SK-N-SH (cell line): ENCODE measurements around the gene CDAN1. TPM values are rescaled to one million over a fixed set of nuclear protein-coding genes. Genes with fewer than 3 reads are reported as not detected.
A peak's percentile ranks its signal among the peaks of the same experiment; 100 is the strongest.

Source experiments
- CTCF ChIA-PET: fragments of 300-600, 350-600 bp; formaldehyde crosslinking; extraction: SDS; loops from one replicate; lab custom pipeline; 2021; lab: Yijun Ruan, JAX
- POLR2A ChIA-PET: fragments of 350-600 bp; sonication (Branson Sonifier 250); formaldehyde crosslinking; extraction: SDS; loops from one replicate; lab custom pipeline; 2020; ENCODE audit warnings: antibody characterized with exemption, inconsistent platforms; lab: Yijun Ruan, JAX
- DNase-seq: peaks from one replicate; pipeline ENCODE4 v3.0.0; 2012
- H2AFZ ChIP-seq: fragments of 200-600 bp; sonication (generic); 2 replicates; pipeline ENCODE4 v1.8.1; 2016; ENCODE audit warnings: antibody characterized with exemption, mild to moderate bottlenecking, low read depth
- H3F3A ChIP-seq: fragments of 200-600 bp; sonication (generic); replicated peaks from 2 replicates; pipeline ENCODE3; 2016; ENCODE audit warnings: antibody characterized with exemption, mild to moderate bottlenecking; ENCODE audit not compliant: insufficient read depth
- H3K27ac ChIP-seq, 2 experiments: fragments of 200-500 bp in 1 of 2; fragments of 200-600 bp in 1 of 2; sonication (Bioruptor generic) in 1 of 2; sonication (generic), shearing (Covaris generic) in 1 of 2; 2 replicates each; pipeline versions ENCODE4 v1.5.1 to v1.6.1; 2014 to 2016; ENCODE audit warnings: low read depth in 2 of 2, inconsistent platforms in 1 of 2, low read length in 1 of 2, mild to moderate bottlenecking in 1 of 2, mixed read lengths in 1 of 2
- H3K27me3 ChIP-seq: fragments of 200-600 bp; sonication (generic), shearing (Covaris generic); 2 replicates; pipeline ENCODE4 v1.6.1; 2016; ENCODE audit warnings: mixed run types; ENCODE audit not compliant: insufficient read depth
- H3K36me3 ChIP-seq, 2 experiments: fragments of 200-500 bp in 1 of 2; fragments of 200-600 bp in 1 of 2; sonication (Bioruptor generic) in 1 of 2; sonication (generic) in 1 of 2; replicated peaks in 1 of 2; 2 replicates each; pipeline versions ENCODE3 to v1.5.1; 2014 to 2016; ENCODE audit warnings: low read length in 1 of 2, mild to moderate bottlenecking in 1 of 2; ENCODE audit not compliant: insufficient read depth in 2 of 2, control insufficient read depth in 1 of 2
- H3K4me1 ChIP-seq, 2 experiments: fragments of 200-500 bp in 1 of 2; fragments of 200-600 bp in 1 of 2; sonication (Bioruptor generic) in 1 of 2; sonication (generic), shearing (Covaris generic) in 1 of 2; 2 replicates each; pipeline versions ENCODE4 v1.5.1 to v1.6.1; 2014 to 2016; ENCODE audit warnings: low read depth in 1 of 2, low read length in 1 of 2, mixed run types in 1 of 2; ENCODE audit not compliant: insufficient read depth in 2 of 2, control insufficient read depth in 1 of 2
- H3K4me2 ChIP-seq: fragments of 200-600 bp; sonication (generic), shearing (Covaris generic); 2 replicates; pipeline ENCODE4 v1.6.1; 2017; ENCODE audit warnings: mixed run types
- H3K4me3 ChIP-seq, 2 experiments: fragments of 200-500 bp in 1 of 2; fragments of 200-600 bp in 1 of 2; sonication (Bioruptor generic) in 1 of 2; sonication (generic), shearing (Covaris generic) in 1 of 2; 2 replicates each; pipeline versions ENCODE4 v1.5.1 to v1.8.1; 2014 to 2016; ENCODE audit warnings: low read depth in 2 of 2, inconsistent platforms in 1 of 2, low read length in 1 of 2, mild to moderate bottlenecking in 1 of 2, mixed read lengths in 1 of 2, moderate library complexity in 1 of 2
- H3K79me2 ChIP-seq: fragments of 200-600 bp; sonication (generic); 2 replicates; pipeline ENCODE4 v1.8.1; 2017; ENCODE audit warnings: mild to moderate bottlenecking; ENCODE audit not compliant: insufficient read depth
- H3K9ac ChIP-seq: fragments of 200-600 bp; sonication (generic); 2 replicates; pipeline ENCODE4 v1.6.1; 2017; ENCODE audit warnings: mixed run types
- H3K9me2 ChIP-seq: fragments of 200-600 bp; sonication (generic); 2 replicates; pipeline ENCODE4 v1.6.1; 2017; ENCODE audit warnings: mixed run types
- H3K9me3 ChIP-seq: fragments of 200-600 bp; sonication (generic); 2 replicates; pipeline ENCODE4 v1.6.1; 2017; ENCODE audit warnings: mixed run types, mild to moderate bottlenecking, moderate library complexity
- H4K20me1 ChIP-seq: fragments of 200-600 bp; sonication (generic); 2 replicates; pipeline ENCODE4 v1.6.1; 2017; ENCODE audit warnings: mild to moderate bottlenecking, mixed run types; ENCODE audit not compliant: insufficient read depth
- CTCF ChIP-seq: fragments of 200-600 bp; sonication (generic); IDR thresholded peaks from 2 replicates; pipeline ENCODE4 v1.6.1; 2017; ENCODE audit warnings: antibody characterized with exemption, mild to moderate bottlenecking, moderate library complexity
- EZH2phosphoT487 ChIP-seq: fragments of 200-600 bp; sonication (generic); IDR thresholded peaks from 2 replicates; pipeline ENCODE4 v1.6.1; 2017; ENCODE audit warnings: low read depth, mixed run types, mild to moderate bottlenecking, antibody characterized with exemption, moderate library complexity, borderline replicate concordance
- FOXM1 ChIP-seq: IDR thresholded peaks from 2 replicates; pipeline ENCODE4 v1.4.0; 2012; ENCODE audit warnings: low read depth, mild to moderate bottlenecking
- GATA2 ChIP-seq: sonication (generic); formaldehyde crosslinking; IDR thresholded peaks from 2 replicates; pipeline ENCODE4 v1.5.0; 2020; ENCODE audit warnings: mild to moderate bottlenecking, missing genetic modification reagents
- IRF3 ChIP-seq: fragments of 150-350 bp; IDR thresholded peaks from 2 replicates; pipeline ENCODE4 v1.6.1; 2016; ENCODE audit warnings: mild to moderate bottlenecking, low read depth, low read length
- JUND ChIP-seq: IDR thresholded peaks from 2 replicates; pipeline ENCODE4 v1.4.0; 2012
- MAX ChIP-seq: IDR thresholded peaks from 2 replicates; pipeline ENCODE4 v1.4.0; 2012; ENCODE audit warnings: low read depth
- MEF2A ChIP-seq: IDR thresholded peaks from 2 replicates; pipeline ENCODE4 v1.4.0; 2012; ENCODE audit warnings: low read depth, borderline replicate concordance
- MXI1 ChIP-seq: IDR thresholded peaks from 2 replicates; pipeline ENCODE4 v1.6.1; 2012; ENCODE audit warnings: mild to moderate bottlenecking, low read depth, low read length, improper control_type of control experiment
- NFIC ChIP-seq: IDR thresholded peaks from 2 replicates; pipeline ENCODE4 v1.4.0; 2012; ENCODE audit warnings: borderline replicate concordance
- POLR2AphosphoS5 ChIP-seq: IDR thresholded peaks from 2 replicates; pipeline ENCODE4 v1.6.1; 2012; ENCODE audit warnings: low read depth, low read length
- RAD21 ChIP-seq: IDR thresholded peaks from 2 replicates; pipeline ENCODE4 v1.6.1; 2012; ENCODE audit warnings: mild to moderate bottlenecking, low read length
- REST ChIP-seq: IDR thresholded peaks from 2 replicates; pipeline ENCODE4 v1.6.1; 2012; ENCODE audit warnings: mild to moderate bottlenecking, low read depth, low read length, moderate library complexity
- RFX5 ChIP-seq: IDR thresholded peaks from 2 replicates; pipeline ENCODE4 v1.6.1; 2012; ENCODE audit warnings: mild to moderate bottlenecking, improper control_type of control experiment, low read length
- RXRA ChIP-seq: IDR thresholded peaks from 2 replicates; pipeline ENCODE4 v1.4.0; 2012; ENCODE audit warnings: low read depth, mild to moderate bottlenecking, borderline replicate concordance
- SMC3 ChIP-seq: IDR thresholded peaks from 2 replicates; pipeline ENCODE4 v1.6.1; 2012; ENCODE audit warnings: low read depth, low read length, improper control_type of control experiment
- TEAD4 ChIP-seq: IDR thresholded peaks from 2 replicates; pipeline ENCODE4 v1.4.0; 2012; ENCODE audit warnings: mild to moderate bottlenecking, borderline replicate concordance; ENCODE audit not compliant: insufficient read depth
- USF1 ChIP-seq: IDR thresholded peaks from 2 replicates; pipeline ENCODE4 v1.4.0; 2012; ENCODE audit warnings: low read depth, borderline replicate concordance
- YY1 ChIP-seq: IDR thresholded peaks from 2 replicates; pipeline ENCODE4 v1.4.0; 2012; ENCODE audit warnings: low read depth, mild to moderate bottlenecking
- ZBTB33 ChIP-seq: IDR thresholded peaks from 2 replicates; pipeline ENCODE4 v1.4.0; 2012; ENCODE audit warnings: low read depth, borderline replicate concordance
- WGBS: methylation state at CpG from one replicate; pipeline ENCODE4 v1.1.6; 2017; ENCODE audit warnings: low lambda C conversion rate; 5-methylcytosine and 5-hydroxymethylcytosine counted together
- polyA plus RNA-seq, 3 experiments: library from polyadenylated mRNA; depleted of rRNA; stranded (reverse); fragments of >200 nt; gene quantifications; 2 replicates each; pipeline ENCODE4 v1.2.3, GENCODE V29; 2012

CDAN1 gene
- polyA plus RNA-seq, 1 of the 3 experiments (the other 2 are of a cell fraction): 6.2 TPM

- H3K27me3 ChIP-seq: no peaks in the 10 kb centered on the region
- no peak overlapping the region for H3K4me2 ChIP-seq
- no peak overlapping the region for H3K9ac ChIP-seq
- H3K4me3 ChIP-seq: no peak overlapping the region
- peaks cover 4% of the 10 kb centered on the region; the same call in 1 of the 2 replicates for H3K79me2 ChIP-seq
- H3K9me2 ChIP-seq: no peaks in the 10 kb centered on the region
- H4K20me1 ChIP-seq: no peaks in the 10 kb centered on the region
- no peak overlapping the region for H2AFZ ChIP-seq
- H3F3A ChIP-seq: no peaks in the 10 kb centered on the region
- 38% methylated on average over 3 of the region's 4 CpGs for WGBS
- POLR2A ChIA-PET: no interaction called here
- peak; percentile 78 for DNase-seq
- H3K36me3 ChIP-seq: peaks cover 0 to 18% of the 10 kb centered on the region in 2 experiments
- no peaks in the 10 kb centered on the region for H3K4me1 ChIP-seq
- TF ChIP-seq POLR2AphosphoS5 (no peak), MXI1 (no peak), MAX (no peak), TEAD4 (no peak), RXRA (no peak), ZBTB33 (no peak), USF1 (no peak), REST (no peak), RFX5 (no peak), EZH2phosphoT487 (no peak), MEF2A (no peak), YY1 (no peak), IRF3 (no peak), NFIC (no peak), GATA2 (no peak), JUND (no peak), FOXM1 (no peak), RAD21 (peak; percentile 97), SMC3 (peak; percentile 90), CTCF (peak; percentile 88)
- TF ChIP-seq, all 33 proteins: peak for 3
- Histone ChIP-seq H3K9me3 (no peaks in the 10 kb centered on the region), H3K27ac (no peak overlapping the region)
- CTCF ChIA-PET: interaction anchor here (0.6 to 7.2 kb wide), 16 partner anchors 10 to 248 kb away, joined by 3 to 70 read pairs (median 4); partner anchors contain the start of gene TTBK2
These were observed 32.4 kb downstream of the CDAN1 start for GRCh38 chr15:42704492-42704926.
